Adrenal gland (tissue), 5 donors: ENCODE results near the gene NFE2.

Experiments used
- POLR2A ChIP-seq, 2 donors: fragments of 450-650 bp; IDR thresholded peaks; one replicate each; pipeline ENCODE4 v1.6.1; 2017; ENCODE audit warnings: antibody characterized with exemption in 2 of 2, mild to moderate bottlenecking in 2 of 2, moderate library complexity in 1 of 2
- TF ChIP-seq, protein P1 (sequence below), 6 experiments: fragments of 450-650 bp in 4 of 6; fragments of 200-600 bp in 2 of 6; sonication (generic) in 1 of 6; IDR thresholded peaks; 1 replicate in 5 of 6; 2 replicates in 1 of 6; pipeline versions ENCODE4 v1.5.1 to v1.8.0; 2016 to 2021; ENCODE audit warnings: antibody characterized with exemption in 6 of 6, mild to moderate bottlenecking in 2 of 6, moderate library complexity in 1 of 6
- donor health status: DM: no; HTN: no; CAD: no.

DNA sequence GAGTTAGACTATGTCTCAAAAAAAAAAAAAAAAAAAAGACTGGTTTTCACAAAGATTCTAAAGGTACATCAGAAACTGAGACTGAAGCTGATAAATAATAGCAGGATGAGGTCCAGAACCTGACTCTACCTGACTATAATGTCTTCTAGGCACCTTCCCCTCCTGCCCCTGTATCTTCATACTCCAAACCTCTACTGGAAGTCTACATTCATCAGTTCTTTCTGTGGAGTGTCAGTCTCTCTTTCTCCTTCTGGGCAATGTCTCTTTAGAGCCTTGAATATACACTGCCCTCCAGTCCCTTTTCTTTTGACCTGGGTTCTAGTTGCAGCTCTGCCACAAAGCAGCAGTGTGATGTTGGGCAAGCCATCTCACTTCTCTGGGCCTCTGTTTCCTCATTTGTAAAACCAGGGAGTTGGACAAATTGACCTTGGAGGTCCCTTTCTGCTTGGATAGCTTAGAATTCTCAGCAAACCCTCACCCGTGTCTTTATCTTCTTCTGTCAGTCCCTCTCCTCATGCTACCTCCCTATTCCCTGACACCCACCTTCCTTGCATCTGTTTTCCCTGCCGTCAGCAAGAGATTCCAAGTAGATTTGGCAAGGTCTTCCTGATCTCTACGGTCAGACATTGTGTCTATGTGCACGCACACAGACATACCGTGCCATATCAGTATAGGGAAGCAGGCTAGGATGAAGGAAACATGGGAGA, 4.3 kb downstream of the NFE2 start:
- TF ChIP-seq, protein P1, sequence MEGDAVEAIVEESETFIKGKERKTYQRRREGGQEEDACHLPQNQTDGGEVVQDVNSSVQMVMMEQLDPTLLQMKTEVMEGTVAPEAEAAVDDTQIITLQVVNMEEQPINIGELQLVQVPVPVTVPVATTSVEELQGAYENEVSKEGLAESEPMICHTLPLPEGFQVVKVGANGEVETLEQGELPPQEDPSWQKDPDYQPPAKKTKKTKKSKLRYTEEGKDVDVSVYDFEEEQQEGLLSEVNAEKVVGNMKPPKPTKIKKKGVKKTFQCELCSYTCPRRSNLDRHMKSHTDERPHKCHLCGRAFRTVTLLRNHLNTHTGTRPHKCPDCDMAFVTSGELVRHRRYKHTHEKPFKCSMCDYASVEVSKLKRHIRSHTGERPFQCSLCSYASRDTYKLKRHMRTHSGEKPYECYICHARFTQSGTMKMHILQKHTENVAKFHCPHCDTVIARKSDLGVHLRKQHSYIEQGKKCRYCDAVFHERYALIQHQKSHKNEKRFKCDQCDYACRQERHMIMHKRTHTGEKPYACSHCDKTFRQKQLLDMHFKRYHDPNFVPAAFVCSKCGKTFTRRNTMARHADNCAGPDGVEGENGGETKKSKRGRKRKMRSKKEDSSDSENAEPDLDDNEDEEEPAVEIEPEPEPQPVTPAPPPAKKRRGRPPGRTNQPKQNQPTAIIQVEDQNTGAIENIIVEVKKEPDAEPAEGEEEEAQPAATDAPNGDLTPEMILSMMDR (IDR thresholded peaks at IDR 0.05), result no peak
- TF ChIP-seq POLR2A (IDR thresholded peaks at IDR 0.05), result no peak
